PC-9 (cell line): ENCODE results near the gene VWA8.

Experiments used
- EZH2 ChIP-seq: fragments of 200-600 bp; sonication (generic); IDR thresholded peaks from 2 replicates; pipeline ENCODE4 v1.8.0; 2017; ENCODE audit warnings: antibody characterized with exemption, low read depth
- TF ChIP-seq, protein P1 (sequence below): fragments of 200-600 bp; sonication (generic); conservative IDR thresholded peaks from 2 replicates; pipeline ENCODE4 v1.6.1; 2017; ENCODE audit warnings: mixed run types, antibody characterized with exemption, mild to moderate bottlenecking, moderate library complexity

DNA sequence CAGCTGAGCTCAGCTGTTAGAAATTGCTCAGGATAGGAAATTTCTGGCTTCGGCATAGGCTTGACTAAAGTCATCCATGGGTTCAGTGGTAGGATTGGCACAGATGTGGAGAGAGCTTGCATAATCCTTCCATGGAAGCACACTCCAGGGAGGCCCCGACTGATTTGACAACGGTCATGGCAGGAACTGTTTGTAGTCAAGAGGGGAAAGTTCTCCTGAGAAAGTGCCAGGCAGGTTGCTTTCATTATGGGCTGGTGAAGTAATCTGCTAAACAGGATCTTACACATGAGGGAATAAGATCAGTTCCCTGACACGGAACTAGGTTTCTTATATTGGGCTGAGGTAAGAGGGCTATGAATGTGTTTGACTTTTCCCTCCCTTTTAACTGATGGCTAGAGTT lies 383.5 kb downstream of the VWA8 start:
- TF ChIP-seq, protein P1, sequence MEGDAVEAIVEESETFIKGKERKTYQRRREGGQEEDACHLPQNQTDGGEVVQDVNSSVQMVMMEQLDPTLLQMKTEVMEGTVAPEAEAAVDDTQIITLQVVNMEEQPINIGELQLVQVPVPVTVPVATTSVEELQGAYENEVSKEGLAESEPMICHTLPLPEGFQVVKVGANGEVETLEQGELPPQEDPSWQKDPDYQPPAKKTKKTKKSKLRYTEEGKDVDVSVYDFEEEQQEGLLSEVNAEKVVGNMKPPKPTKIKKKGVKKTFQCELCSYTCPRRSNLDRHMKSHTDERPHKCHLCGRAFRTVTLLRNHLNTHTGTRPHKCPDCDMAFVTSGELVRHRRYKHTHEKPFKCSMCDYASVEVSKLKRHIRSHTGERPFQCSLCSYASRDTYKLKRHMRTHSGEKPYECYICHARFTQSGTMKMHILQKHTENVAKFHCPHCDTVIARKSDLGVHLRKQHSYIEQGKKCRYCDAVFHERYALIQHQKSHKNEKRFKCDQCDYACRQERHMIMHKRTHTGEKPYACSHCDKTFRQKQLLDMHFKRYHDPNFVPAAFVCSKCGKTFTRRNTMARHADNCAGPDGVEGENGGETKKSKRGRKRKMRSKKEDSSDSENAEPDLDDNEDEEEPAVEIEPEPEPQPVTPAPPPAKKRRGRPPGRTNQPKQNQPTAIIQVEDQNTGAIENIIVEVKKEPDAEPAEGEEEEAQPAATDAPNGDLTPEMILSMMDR: no peak
- no peak for TF ChIP-seq EZH2
